Measurements from ENCODE around the gene NRXN3.

GRCh38 chr14:79204591-79204990 lies 1034.4 kb downstream of the NRXN3 start:
- TF ChIP-seq EZH2phosphoT487 (IDR thresholded peaks at IDR 0.05; ENCODE audit: unreplicated experiment) (no peak), CTCF (conservative IDR thresholded peaks at IDR 0.05; ENCODE audit: low read depth in 2 of 2) (no peak), EZH2 (IDR thresholded peaks at IDR 0.05; ENCODE audit: low read depth, unreplicated experiment) (no peak), REST (IDR thresholded peaks at IDR 0.05; ENCODE audit: unreplicated experiment) (no peak), CREB1 (CRISPR knock-in tag; IDR thresholded peaks at IDR 0.05; ENCODE audit: low read depth) (no peak), POLR2AphosphoS5 (IDR thresholded peaks at IDR 0.05; ENCODE audit: low read depth) (no peak), ZNF114 (CRISPR knock-in tag; IDR thresholded peaks at IDR 0.05) (no peak), STAT1 (IDR thresholded peaks at IDR 0.05; ENCODE audit: unreplicated experiment) (no peak), ZNF331 (CRISPR knock-in tag; IDR thresholded peaks at IDR 0.05; ENCODE audit: low read depth) (no peak), NANOG (IDR thresholded peaks at IDR 0.05; ENCODE audit: borderline replicate concordance) (no peak), JUNB (IDR thresholded peaks at IDR 0.05; ENCODE audit: unreplicated experiment) (no peak)

Data from GM23338 (cell line).